Fibroblast of the conjunctiva (primary cell): Measurements from ENCODE around the gene AKR1A1.
"Not testable (repeated sequence)": the region's sequence is repeated elsewhere in the genome, so short reads cannot be mapped to it uniquely, and the experiment has no call there.

Source experiments
- DNase-seq: peaks from one replicate; pipeline ENCODE4 v3.0.0-alpha.2; 2010; ENCODE audit warnings: low read depth

Gene AKR1A1

GRCh38 chr1:45523975-45524374 lies 26.7 kb upstream of the AKR1A1 start:
- not testable (repeated sequence) for DNase-seq

- no peak for DNase-seq
Observed at GRCh38 chr1:45526135-45526644, 24.4 kb upstream of the AKR1A1 start.

- no peak for DNase-seq
Observed at GRCh38 chr1:45530632-45531135, 19.9 kb upstream of the AKR1A1 start.

- no peak for DNase-seq
Observed at GRCh38 chr1:45531873-45532272, 18.8 kb upstream of the AKR1A1 start.

- DNase-seq: no peak
Observed at GRCh38 chr1:45535988-45536766, 14.4 kb upstream of the AKR1A1 start.

- no peak for DNase-seq
Observed at GRCh38 chr1:45536886-45537285, 13.7 kb upstream of the AKR1A1 start.

GRCh38 chr1:45541193-45541592 lies 9.4 kb upstream of the AKR1A1 start:
- DNase-seq: no peak

GRCh38 chr1:45542591-45542990 lies 8.0 kb upstream of the AKR1A1 start:
- no peak for DNase-seq

GRCh38 chr1:45543581-45544417 lies 6.8 kb upstream of the AKR1A1 start:
- DNase-seq: no peak

- no peak for DNase-seq
Observed at GRCh38 chr1:45544530-45544929, 6.1 kb upstream of the AKR1A1 start.

- no peak for DNase-seq
Observed at GRCh38 chr1:45545019-45545493, 5.6 kb upstream of the AKR1A1 start.

GRCh38 chr1:45545553-45546310 lies 4.9 kb upstream of the AKR1A1 start:
- no peak for DNase-seq

GRCh38 chr1:45551684-45552083 lies 1.1 kb downstream of the AKR1A1 start:
- DNase-seq: no peak

- no peak for DNase-seq
Observed at GRCh38 chr1:45552331-45552730, 1.7 kb downstream of the AKR1A1 start.

GRCh38 chr1:45554198-45554597 lies 3.6 kb downstream of the AKR1A1 start:
- DNase-seq: no peak

GRCh38 chr1:45557422-45557944 lies 6.9 kb downstream of the AKR1A1 start:
- no peak for DNase-seq

- no peak for DNase-seq
Observed at GRCh38 chr1:45563843-45564242, 13.2 kb downstream of the AKR1A1 start.

- no peak for DNase-seq
Observed at GRCh38 chr1:45566722-45567121, 16.1 kb downstream of the AKR1A1 start.

- no peak for DNase-seq
Observed at GRCh38 chr1:45567911-45568310, 17.3 kb downstream of the AKR1A1 start.

GRCh38 chr1:45568421-45568820 lies 17.8 kb downstream of the AKR1A1 start:
- no peak for DNase-seq

- DNase-seq: no peak
Observed at GRCh38 chr1:45569571-45569961, 18.9 kb downstream of the AKR1A1 start.
